HK-2 (cell line): Measurements from ENCODE around the gene ZKSCAN8.

ENCODE experiments used
- DNase-seq: peaks from one replicate; pipeline ENCODE4 v3.0.0-alpha.2; 2018; ENCODE audit not compliant: unreplicated experiment

ZKSCAN8 gene

GRCh38 chr6:28139860-28140543, 1.7 kb upstream of the ZKSCAN8 start:
- DNase-seq, result no peak

- no peak for DNase-seq
These were observed 1.1 kb upstream of the ZKSCAN8 start for GRCh38 chr6:28140616-28141015.

GRCh38 chr6:28142446-28142845, 763 bp downstream of the ZKSCAN8 start:
- DNase-seq, result no peak

GRCh38 chr6:28145231-28145630, 3.5 kb downstream of the ZKSCAN8 start:
- DNase-seq, result no peak

GRCh38 chr6:28152531-28152930, 10.8 kb downstream of the ZKSCAN8 start:
- no peak for DNase-seq

- no peak for DNase-seq
These were observed 11.9 kb downstream of the ZKSCAN8 start for GRCh38 chr6:28153546-28153945.

- no peak for DNase-seq
These were observed 12.7 kb downstream of the ZKSCAN8 start for GRCh38 chr6:28154357-28154756.

- DNase-seq, result no peak
These were observed 16.6 kb downstream of the ZKSCAN8 start for GRCh38 chr6:28158318-28158717.

- no peak for DNase-seq
These were observed 17.4 kb downstream of the ZKSCAN8 start for GRCh38 chr6:28159029-28159607.

- DNase-seq, result no peak
These were observed 18.6 kb downstream of the ZKSCAN8 start for GRCh38 chr6:28160233-28160632.

- peak; percentile 85 for DNase-seq
These were observed 19.9 kb downstream of the ZKSCAN8 start for GRCh38 chr6:28161410-28162079.

GRCh38 chr6:28165563-28165962, 23.9 kb downstream of the ZKSCAN8 start:
- no peak for DNase-seq

GRCh38 chr6:28167068-28167467, 25.4 kb downstream of the ZKSCAN8 start:
- peak; percentile 35 for DNase-seq

- no peak for DNase-seq
These were observed 26.2 kb downstream of the ZKSCAN8 start for GRCh38 chr6:28167926-28168325.

- DNase-seq, result no peak
These were observed 29.6 kb downstream of the ZKSCAN8 start for GRCh38 chr6:28171271-28171670.

- DNase-seq, result no peak
These were observed 30.3 kb downstream of the ZKSCAN8 start for GRCh38 chr6:28172006-28172405.

GRCh38 chr6:28176373-28176772, 34.7 kb downstream of the ZKSCAN8 start:
- no peak for DNase-seq

GRCh38 chr6:28182255-28182654, 40.6 kb downstream of the ZKSCAN8 start:
- no peak for DNase-seq

GRCh38 chr6:28188111-28188979, 46.7 kb downstream of the ZKSCAN8 start:
- DNase-seq, result no peak

- no peak for DNase-seq
These were observed 58.3 kb downstream of the ZKSCAN8 start for GRCh38 chr6:28200020-28200419.

GRCh38 chr6:28203201-28203600, 61.5 kb downstream of the ZKSCAN8 start:
- DNase-seq, result no peak

- no peak for DNase-seq
These were observed 64.2 kb downstream of the ZKSCAN8 start for GRCh38 chr6:28205879-28206278.
